ENCODE results near the gene DHRS3.

Gene DHRS3

GRCh38 chr1:12581179-12581578, 36.8 kb downstream of the DHRS3 start:
- no peak for TF ChIP-seq CTCF (IDR thresholded peaks at IDR 0.05)
- Histone ChIP-seq H3K27ac (no peak overlapping the region), H3K4me2 (ENCODE audit: low read length) (no peak overlapping the region), H3K4me3 (ENCODE audit: low read depth, low read length) (no peak overlapping the region), H3K9ac (no peak overlapping the region), H3K4me1 (no peaks in the 10 kb centered on the region), H3K27me3 (ENCODE audit: control insufficient read depth, insufficient read depth, low read length) (no peaks in the 10 kb centered on the region), H3K36me3 (ENCODE audit: control insufficient read depth, insufficient read depth, low read length) (no peaks in the 10 kb centered on the region), H3K79me2 (no peaks in the 10 kb centered on the region), H3K9me3 (ENCODE audit: control insufficient read depth, low read length) (no peaks in the 10 kb centered on the region), H2AFZ (no peak overlapping the region)

DNA sequence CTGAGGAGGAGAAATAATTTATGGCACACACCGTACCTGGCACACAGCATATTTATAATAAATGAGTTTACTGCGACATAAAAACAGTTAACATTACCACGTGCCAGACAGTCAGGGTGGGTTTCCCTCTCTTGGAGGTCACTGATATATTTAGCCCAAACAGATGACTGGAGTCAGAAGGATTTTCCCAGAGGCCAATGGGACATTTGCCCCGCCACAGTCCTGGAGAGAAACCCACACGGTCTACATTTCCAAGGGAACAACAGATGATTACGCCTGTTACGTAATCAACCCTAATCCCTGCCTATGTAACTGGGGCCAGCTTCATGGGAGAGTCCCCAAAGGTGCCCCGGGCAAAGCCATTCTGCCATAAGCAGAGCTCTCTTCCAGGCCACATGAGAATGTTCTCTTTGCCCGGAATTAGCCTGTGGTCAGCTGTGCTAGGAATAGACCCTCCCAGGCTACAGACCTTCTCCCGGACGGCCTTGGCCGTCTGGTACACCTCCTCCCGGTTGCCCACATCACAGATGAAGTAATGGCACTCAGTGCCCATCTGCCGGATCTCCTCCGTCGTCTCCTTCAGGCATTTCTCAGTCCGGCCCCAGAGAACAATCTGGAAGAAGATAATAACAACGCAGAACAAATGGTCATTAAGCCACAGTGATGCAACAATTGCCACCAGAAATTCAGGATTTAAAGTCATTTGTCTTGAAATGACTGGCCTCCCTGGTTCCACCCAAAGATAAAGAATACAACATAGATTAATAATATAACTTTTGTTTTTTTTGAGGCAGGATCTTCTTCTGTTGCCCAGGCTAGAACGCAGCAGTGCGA, 37.7 kb downstream of the DHRS3 start:
- no peaks in the 10 kb centered on the region for H3K9me3 ChIP-seq (ENCODE audit: control insufficient read depth, low read length)
- H3K4me3 ChIP-seq (ENCODE audit: low read depth, low read length), result no peak overlapping the region
- H2AFZ ChIP-seq, result no peak overlapping the region
- no peaks in the 10 kb centered on the region for H3K4me1 ChIP-seq
- TF ChIP-seq CTCF (IDR thresholded peaks at IDR 0.05), result no peak
- no peaks in the 10 kb centered on the region for H3K27me3 ChIP-seq (ENCODE audit: control insufficient read depth, insufficient read depth, low read length)
- no peaks in the 10 kb centered on the region for H3K36me3 ChIP-seq (ENCODE audit: control insufficient read depth, insufficient read depth, low read length)
- H3K79me2 ChIP-seq, result no peaks in the 10 kb centered on the region
- H3K27ac ChIP-seq, result no peak overlapping the region
- H3K9ac ChIP-seq, result no peak overlapping the region
- no peak overlapping the region for H3K4me2 ChIP-seq (ENCODE audit: low read length)

GRCh38 chr1:12578860-12579422, 39.1 kb downstream of the DHRS3 start:
- H3K9me3 ChIP-seq (ENCODE audit: control insufficient read depth, low read length), result no peaks in the 10 kb centered on the region
- no peak overlapping the region for H2AFZ ChIP-seq
- no peaks in the 10 kb centered on the region for H3K27me3 ChIP-seq (ENCODE audit: control insufficient read depth, insufficient read depth, low read length)
- H3K79me2 ChIP-seq, result no peaks in the 10 kb centered on the region
- no peak for TF ChIP-seq CTCF (IDR thresholded peaks at IDR 0.05)
- no peaks in the 10 kb centered on the region for H3K4me1 ChIP-seq
- H3K4me2 ChIP-seq (ENCODE audit: low read length), result no peak overlapping the region
- H3K4me3 ChIP-seq (ENCODE audit: low read depth, low read length), result no peak overlapping the region
- no peak overlapping the region for H3K9ac ChIP-seq
- no peaks in the 10 kb centered on the region for H3K36me3 ChIP-seq (ENCODE audit: control insufficient read depth, insufficient read depth, low read length)
- no peak overlapping the region for H3K27ac ChIP-seq

- Histone ChIP-seq H3K9me3 (ENCODE audit: control insufficient read depth, low read length) (no peaks in the 10 kb centered on the region), H3K4me1 (no peaks in the 10 kb centered on the region), H3K36me3 (ENCODE audit: control insufficient read depth, insufficient read depth, low read length) (no peaks in the 10 kb centered on the region), H3K79me2 (no peaks in the 10 kb centered on the region), H3K27me3 (ENCODE audit: control insufficient read depth, insufficient read depth, low read length) (no peaks in the 10 kb centered on the region), H3K4me3 (ENCODE audit: low read depth, low read length) (no peak overlapping the region), H2AFZ (no peak overlapping the region), H3K4me2 (ENCODE audit: low read length) (no peak overlapping the region), H3K27ac (no peak overlapping the region), H3K9ac (no peak overlapping the region)
- no peak for TF ChIP-seq CTCF (IDR thresholded peaks at IDR 0.05)
These were observed 41.0 kb downstream of the DHRS3 start for GRCh38 chr1:12577020-12577419.

DNA sequence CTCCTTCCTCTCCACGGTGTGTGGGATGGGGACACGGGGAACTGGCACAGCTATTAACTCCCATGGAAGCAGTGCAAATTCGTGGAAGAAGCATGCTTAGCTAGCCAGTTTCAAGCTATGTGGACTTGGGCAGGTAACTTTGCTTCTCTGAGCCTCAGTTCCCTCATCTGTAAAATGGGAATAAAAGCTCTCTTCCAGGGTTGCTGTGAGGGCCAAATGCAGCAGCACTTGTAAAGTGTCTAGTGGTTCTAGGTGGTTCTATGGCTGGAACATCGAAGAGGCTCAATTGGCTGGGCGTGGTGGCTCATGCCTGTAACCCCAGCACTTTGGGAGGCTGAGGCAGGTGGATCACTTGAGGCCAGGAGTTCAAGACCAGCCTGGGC, 43.3 kb downstream of the DHRS3 start:
- Histone ChIP-seq H3K79me2 (no peaks in the 10 kb centered on the region), H3K4me1 (no peaks in the 10 kb centered on the region), H2AFZ (no peak overlapping the region), H3K27ac (no peak overlapping the region), H3K4me2 (ENCODE audit: low read length) (no peak overlapping the region), H3K9ac (no peak overlapping the region), H3K36me3 (ENCODE audit: control insufficient read depth, insufficient read depth, low read length) (no peaks in the 10 kb centered on the region), H3K4me3 (ENCODE audit: low read depth, low read length) (no peak overlapping the region), H3K27me3 (ENCODE audit: control insufficient read depth, insufficient read depth, low read length) (no peaks in the 10 kb centered on the region), H3K9me3 (ENCODE audit: control insufficient read depth, low read length) (no peaks in the 10 kb centered on the region)
- no peak for TF ChIP-seq CTCF (IDR thresholded peaks at IDR 0.05)
